ENCODE measurements around the gene GALR3.

- TF ChIP-seq CTCF (IDR thresholded peaks at IDR 0.05) (no peak), EP300 (IDR thresholded peaks at IDR 0.05) (no peak), POLR2A (IDR thresholded peaks at IDR 0.05) (no peak)
These were observed 2.8 kb upstream of the GALR3 start for GRCh38 chr22:37820350-37820749.
